ENCODE measurements around the gene GOLGA6B.
"Not testable (repeated sequence)": the region's sequence is repeated elsewhere in the genome, so short reads cannot be mapped to it uniquely, and the experiment has no call there.

Gene GOLGA6B

GRCh38 chr15:72669803-72670202 is 15.3 kb downstream of the GOLGA6B start:
- not testable (repeated sequence) for DNase-seq

- peak; percentile 68 for DNase-seq
Observed at GRCh38 chr15:72670656-72671352, 16.3 kb downstream of the GOLGA6B start.

- DNase-seq: no peak
Observed at GRCh38 chr15:72671525-72671924, 17.0 kb downstream of the GOLGA6B start.

GRCh38 chr15:72676838-72677237 is 22.3 kb downstream of the GOLGA6B start:
- no peak for DNase-seq

GRCh38 chr15:72680931-72681330 is 26.4 kb downstream of the GOLGA6B start:
- DNase-seq: no peak

GRCh38 chr15:72682772-72683171 is 28.3 kb downstream of the GOLGA6B start:
- DNase-seq: no peak

- no peak for DNase-seq
Observed at GRCh38 chr15:72685301-72685924, 30.9 kb downstream of the GOLGA6B start.

GRCh38 chr15:72685925-72686794 is 31.7 kb downstream of the GOLGA6B start, which contains the start of the genes BBS4 and HIGD2B:
Gene BBS4 (plus strand): TSS chr15:72686207. CDS start chr15:72686228, 21 bp downstream.
Gene HIGD2B (minus strand): TSS chr15:72686182. CDS start chr15:72676374, 9,808 bp downstream.
- peak; percentile 86 for DNase-seq

GRCh38 chr15:72688697-72689096 is 34.2 kb downstream of the GOLGA6B start:
- DNase-seq: no peak

GRCh38 chr15:72690938-72691337 is 36.4 kb downstream of the GOLGA6B start:
- DNase-seq: no peak

- no peak for DNase-seq
Observed at GRCh38 chr15:72698938-72699337, 44.4 kb downstream of the GOLGA6B start.

- no peak for DNase-seq
Observed at GRCh38 chr15:72700076-72700475, 45.6 kb downstream of the GOLGA6B start.

GRCh38 chr15:72706266-72706665 is 51.8 kb downstream of the GOLGA6B start:
- no peak for DNase-seq

GRCh38 chr15:72708551-72709303 is 54.2 kb downstream of the GOLGA6B start:
- not testable (repeated sequence) for DNase-seq
